GM15510 (cell line): ENCODE results near the gene APBB2.

Experiments used
- POLR2A ChIP-seq: IDR thresholded peaks from 3 replicates; pipeline ENCODE4 v1.6.1; 2011; ENCODE audit warnings: borderline replicate concordance; ENCODE audit not compliant: insufficient read length; ENCODE audit errors: extremely low read depth

Gene APBB2

GRCh38 chr4:41000356-41000755, 214.0 kb downstream of the APBB2 start:
- TF ChIP-seq POLR2A, result no peak

DNA sequence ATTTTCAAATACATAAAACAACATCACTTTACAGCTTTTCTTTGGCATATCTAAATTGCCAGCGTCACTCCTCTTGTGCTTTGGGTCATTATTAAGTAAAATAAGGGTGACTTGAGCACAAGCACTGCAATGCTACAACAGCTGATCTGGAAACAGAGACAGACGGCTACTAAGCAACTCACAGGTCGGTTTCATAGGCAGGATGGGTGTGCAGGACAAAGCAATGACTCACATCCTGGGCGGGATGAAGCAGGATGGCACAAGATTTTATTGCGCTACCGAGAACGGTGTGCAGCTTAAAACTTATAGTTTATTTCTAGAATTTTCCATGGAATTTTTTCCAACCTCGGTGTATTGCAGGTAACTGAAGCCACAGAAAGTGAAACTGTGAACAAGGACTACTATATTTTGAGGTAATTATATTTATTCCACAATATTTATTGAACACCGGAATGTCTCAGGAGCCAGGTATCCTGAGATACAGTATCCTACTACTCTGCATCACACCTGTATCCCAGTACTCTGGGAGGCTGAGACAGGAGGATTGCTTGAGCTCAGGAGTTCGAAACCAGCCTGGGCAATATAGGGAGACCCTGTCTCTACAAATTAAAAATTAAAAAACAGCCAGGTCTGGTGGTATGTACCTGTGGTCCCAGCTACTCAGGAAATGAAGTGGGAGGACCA, 215.5 kb downstream of the APBB2 start:
- no peak for TF ChIP-seq POLR2A

DNA sequence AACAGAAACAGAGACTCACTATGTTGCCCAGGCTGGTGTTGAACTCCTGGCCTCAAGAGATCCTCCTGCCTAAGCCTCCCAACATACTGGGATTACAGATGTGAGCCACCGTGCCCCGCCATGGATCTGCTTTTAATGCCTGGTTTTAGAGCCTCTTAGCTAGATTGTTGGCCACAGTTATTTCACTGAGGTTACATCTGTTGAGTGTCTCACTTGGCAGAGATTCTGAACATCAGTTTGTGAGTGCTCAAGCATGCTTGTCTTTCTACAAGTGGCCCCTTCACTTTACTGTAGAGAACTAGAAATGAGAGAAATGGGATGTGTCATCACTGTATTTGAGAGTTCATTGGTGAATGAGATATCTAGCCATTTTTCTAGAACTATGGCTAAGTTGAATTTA, 218.5 kb downstream of the APBB2 start:
- TF ChIP-seq POLR2A, result no peak

DNA sequence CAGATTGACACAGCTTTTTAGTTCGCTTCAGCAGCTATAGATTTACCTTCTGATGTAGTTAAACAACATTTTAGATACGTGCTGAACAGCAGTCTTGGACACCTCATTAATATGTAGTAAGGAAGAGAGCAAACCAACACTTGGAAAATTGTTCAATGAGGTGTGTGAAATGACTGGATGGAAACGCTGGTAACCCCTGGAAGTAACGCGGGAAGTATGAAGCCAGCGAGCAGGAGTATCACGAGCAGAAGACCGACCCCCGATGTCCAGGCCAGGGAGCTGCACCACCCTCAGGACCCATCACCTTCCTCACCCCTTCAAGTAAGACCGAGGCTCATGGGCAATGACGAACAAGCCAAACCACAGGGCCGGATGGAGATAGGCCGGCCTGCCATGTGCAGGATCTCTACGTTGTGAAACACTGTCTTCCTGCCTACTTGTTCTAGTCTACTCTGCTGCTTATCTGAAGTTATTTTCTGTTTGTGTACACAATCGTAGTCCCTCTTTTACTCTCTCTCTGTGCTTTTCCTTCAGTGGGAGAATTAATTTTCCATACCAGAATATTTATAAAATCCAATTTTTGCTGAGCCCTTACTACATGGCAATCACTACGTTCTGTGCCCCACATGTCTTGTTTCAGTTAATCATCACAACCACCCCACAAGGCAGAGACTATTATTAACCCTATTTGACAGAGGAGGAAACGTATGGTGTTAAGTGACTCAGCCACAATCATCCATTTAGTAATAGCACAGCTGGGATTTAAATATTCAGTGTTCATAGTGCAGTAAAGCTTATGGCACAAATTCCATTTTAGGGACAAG, 221.7 kb downstream of the APBB2 start:
- peak; percentile 30 for TF ChIP-seq POLR2A

- TF ChIP-seq POLR2A, result no peak
Measured at GRCh38 chr4:40991908-40992307, 222.4 kb downstream of the APBB2 start.

GRCh38 chr4:40990899-40991265, 223.5 kb downstream of the APBB2 start:
- no peak for TF ChIP-seq POLR2A

DNA sequence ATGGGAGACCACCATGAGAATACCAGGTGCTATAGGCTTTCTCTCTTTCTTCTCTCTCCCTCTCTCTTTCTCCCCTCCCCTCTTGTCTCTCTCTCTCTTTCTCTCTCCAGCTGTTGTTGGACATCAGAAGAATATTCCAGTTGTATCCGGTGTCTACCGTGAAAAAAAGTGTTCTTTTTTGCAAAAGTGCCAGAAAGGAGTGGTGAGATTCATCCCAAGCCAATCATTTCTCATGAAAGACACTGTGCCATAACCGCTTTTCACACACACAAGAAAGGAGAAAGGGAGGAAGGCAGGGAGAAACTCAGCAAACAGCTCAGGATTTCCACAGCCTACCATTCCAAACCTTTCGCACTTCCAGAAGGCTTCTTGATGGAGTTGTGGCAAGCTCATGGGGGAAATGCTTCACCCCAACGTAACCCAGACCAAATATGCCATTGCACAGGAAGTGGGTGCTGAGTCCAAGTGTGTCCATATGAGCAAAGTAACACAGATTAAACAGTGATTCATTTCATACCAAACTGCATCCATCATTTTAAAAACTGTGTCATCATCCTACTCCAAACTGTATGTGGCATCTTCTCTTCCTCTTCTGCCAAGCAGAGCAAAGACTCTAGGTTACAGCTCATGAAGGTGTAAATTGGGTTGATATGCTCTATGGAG, 224.0 kb downstream of the APBB2 start:
- TF ChIP-seq POLR2A, result no peak

DNA sequence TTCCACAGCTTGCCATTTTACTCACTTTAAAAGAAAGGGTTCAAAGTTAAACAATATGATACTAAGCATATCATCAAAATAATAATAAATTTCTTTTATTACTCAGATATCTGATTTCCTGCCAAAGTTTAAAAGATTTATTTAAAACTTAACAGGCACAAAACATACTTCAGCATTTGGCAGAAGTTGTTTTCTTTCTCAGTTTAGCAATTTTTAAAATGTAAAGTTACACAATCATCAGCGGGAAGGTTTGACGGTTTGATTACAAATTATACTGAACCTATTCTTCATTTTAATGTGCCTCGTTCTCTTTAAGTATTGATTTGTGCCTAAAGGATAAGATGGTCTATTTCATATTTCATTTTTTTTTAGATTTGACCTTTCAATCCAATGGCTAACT, 227.2 kb downstream of the APBB2 start:
- TF ChIP-seq POLR2A, result no peak

DNA sequence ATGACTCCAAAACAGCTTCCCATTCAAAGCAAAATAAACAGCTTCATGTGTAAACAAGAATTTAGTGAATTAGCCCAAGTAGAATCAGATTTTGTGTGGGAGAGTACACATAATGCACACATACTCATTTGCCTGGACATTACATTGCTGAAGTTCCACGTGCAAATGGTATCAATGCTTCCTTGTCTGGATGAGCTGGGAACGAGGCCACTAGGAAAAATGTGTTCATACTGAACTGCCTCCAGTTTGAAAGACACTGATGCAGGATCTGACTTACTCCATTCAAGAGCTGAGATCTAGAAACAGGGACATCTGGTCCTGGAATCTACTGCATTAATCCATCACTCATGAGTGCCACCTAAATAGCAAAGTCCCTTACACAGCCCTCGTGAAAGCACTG, 228.0 kb downstream of the APBB2 start:
- TF ChIP-seq POLR2A, result no peak

GRCh38 chr4:40984051-40984450, 230.3 kb downstream of the APBB2 start:
- TF ChIP-seq POLR2A, result no peak

DNA sequence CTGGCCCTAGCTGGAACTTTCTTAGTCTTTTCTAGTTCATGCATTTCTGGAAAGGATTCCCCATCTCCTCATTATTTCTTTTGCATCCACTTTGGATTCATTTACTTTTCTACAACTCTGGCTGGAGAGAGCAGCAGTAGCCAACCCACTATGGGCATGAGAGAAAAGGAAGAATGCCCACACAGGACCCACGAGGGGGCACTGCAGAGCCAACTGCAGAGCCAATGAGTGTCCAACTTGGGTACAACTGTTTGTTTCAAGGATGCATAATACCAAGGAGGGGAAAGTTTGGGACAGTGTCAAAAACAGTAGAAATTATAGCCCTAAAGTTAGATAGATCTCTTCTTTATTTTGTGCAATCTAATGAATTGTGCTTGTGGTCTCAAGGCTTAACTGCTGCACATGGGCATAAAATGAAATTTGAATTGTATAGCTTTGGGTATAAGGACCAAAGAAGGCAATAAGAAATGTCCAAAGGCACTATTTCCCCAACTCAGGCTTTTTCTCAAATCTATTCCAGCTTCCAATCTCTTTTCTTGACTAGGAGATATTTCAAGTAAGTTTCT, 233.9 kb downstream of the APBB2 start:
- no peak for TF ChIP-seq POLR2A

DNA sequence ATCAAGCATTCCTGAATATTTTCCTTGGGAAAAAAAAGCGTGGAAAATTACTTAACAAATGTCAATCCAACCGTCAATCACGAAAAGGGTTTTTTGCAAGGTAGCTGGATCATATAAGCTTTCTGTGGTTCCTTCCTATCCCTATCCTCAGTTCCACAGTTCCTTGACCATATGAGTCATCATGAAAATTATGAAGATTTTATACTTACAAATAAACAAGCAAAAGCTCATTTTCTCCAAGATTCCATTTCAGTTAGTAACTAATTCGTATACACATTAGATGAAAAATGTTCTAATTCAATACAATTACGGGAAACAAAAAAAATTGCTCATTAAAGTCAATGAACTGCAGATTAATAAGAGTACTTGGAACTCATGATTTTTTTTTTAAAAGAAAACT, 235.8 kb downstream of the APBB2 start:
- TF ChIP-seq POLR2A, result no peak

DNA sequence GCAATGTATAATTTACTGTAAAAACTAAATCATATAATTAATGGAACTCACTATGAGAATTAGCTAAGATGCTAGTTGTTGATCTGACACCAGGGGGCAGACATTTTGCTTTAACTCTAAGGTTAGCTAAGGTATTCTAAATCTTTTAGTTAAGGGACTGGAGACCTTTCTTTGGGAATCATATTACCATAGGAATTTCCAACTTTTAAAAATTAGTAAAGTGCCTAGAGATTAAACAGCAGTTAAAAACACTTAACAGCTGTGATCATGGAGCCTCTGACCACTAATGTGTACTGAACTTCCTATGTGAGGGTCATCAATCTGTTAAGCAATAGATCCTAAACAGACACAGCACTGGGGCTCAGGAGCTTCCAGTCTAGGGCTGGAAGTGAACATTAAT, 238.0 kb downstream of the APBB2 start:
- TF ChIP-seq POLR2A, result no peak

GRCh38 chr4:40972722-40973121, 241.6 kb downstream of the APBB2 start:
- no peak for TF ChIP-seq POLR2A

- TF ChIP-seq POLR2A, result no peak
Measured at GRCh38 chr4:40971338-40971737, 243.0 kb downstream of the APBB2 start.
